PC-9 (cell line): ENCODE results near the gene KITLG. TPM values are rescaled to one million over a fixed set of nuclear protein-coding genes. Genes with fewer than 3 reads are reported as not detected.

Experiments used
- BruUV-seq: library from RNA; stranded (reverse); fragments of 400-500 nt; replicated peaks from 2 replicates; lab custom pipeline; 2021; lab: Mats Ljungman, UMichigan
- CTCF ChIA-PET: fragments of 300-600 bp; sonication (Branson Sonifier 250); formaldehyde crosslinking; loops from one replicate; lab custom pipeline; 2022; ENCODE audit warnings: antibody characterized with exemption; lab: Charles Lee
- POLR2A ChIA-PET: fragments of 300-600 bp; sonication (Branson Sonifier 250); formaldehyde crosslinking; loops from one replicate; lab custom pipeline; 2022; ENCODE audit warnings: antibody characterized with exemption; ENCODE audit not compliant: unreplicated experiment; lab: Charles Lee
- DNase-seq, 2 experiments: peaks; one replicate each; pipeline versions ENCODE4 v3.0.0 to v3.0.0-alpha.2; 2015 to 2022; ENCODE audit warnings: mixed read lengths in 1 of 2
- H2AFZ ChIP-seq: fragments of 200-600 bp; sonication (generic); 2 replicates; pipeline ENCODE4 v1.8.1; 2017; ENCODE audit warnings: antibody characterized with exemption
- H3F3A ChIP-seq: fragments of 200-600 bp; sonication (generic); 2 replicates; pipeline ENCODE4 v1.8.1; 2017; ENCODE audit warnings: antibody characterized with exemption, mild to moderate bottlenecking, low read depth; ENCODE audit not compliant: insufficient read depth
- H3K27ac ChIP-seq: fragments of 200-600 bp; sonication (generic); 2 replicates; pipeline ENCODE4 v1.6.1; 2016; ENCODE audit warnings: mixed run types
- H3K27me3 ChIP-seq: fragments of 200-600 bp; sonication (generic); 2 replicates; pipeline ENCODE4 v1.6.1; 2016; ENCODE audit warnings: low read depth, mixed run types; ENCODE audit not compliant: insufficient read depth
- H3K36me3 ChIP-seq: fragments of 200-600 bp; sonication (generic); 2 replicates; pipeline ENCODE4 v1.6.1; 2016; ENCODE audit warnings: low read depth, mixed run types
- H3K4me1 ChIP-seq: fragments of 200-600 bp; sonication (generic); replicated peaks from 2 replicates; pipeline ENCODE4 v1.6.1; 2016; ENCODE audit warnings: mixed run types; ENCODE audit not compliant: insufficient read depth
- H3K4me2 ChIP-seq: fragments of 200-600 bp; sonication (generic); 2 replicates; pipeline ENCODE4 v1.6.1; 2017; ENCODE audit warnings: mixed run types
- H3K4me3 ChIP-seq: fragments of 200-600 bp; sonication (generic); 2 replicates; pipeline ENCODE4 v1.6.1; 2016; ENCODE audit warnings: mixed run types
- H3K79me2 ChIP-seq: fragments of 200-600 bp; sonication (generic); 2 replicates; pipeline ENCODE4 v1.6.1; 2017; ENCODE audit warnings: low read depth, mixed run types
- H3K9me2 ChIP-seq: fragments of 200-600 bp; sonication (generic); 2 replicates; pipeline ENCODE4 v1.8.1; 2017; ENCODE audit warnings: mild to moderate bottlenecking; ENCODE audit not compliant: insufficient read depth
- H3K9me3 ChIP-seq: fragments of 200-600 bp; sonication (generic); 2 replicates; pipeline ENCODE4 v1.8.1; 2016; ENCODE audit warnings: low read depth; ENCODE audit not compliant: insufficient read depth
- H4K20me1 ChIP-seq: fragments of 200-600 bp; sonication (generic); 2 replicates; pipeline ENCODE4 v1.8.1; 2017; ENCODE audit not compliant: insufficient read depth
- CTCF ChIP-seq: fragments of 200-600 bp; sonication (generic); conservative IDR thresholded peaks from 2 replicates; pipeline ENCODE4 v1.6.1; 2017; ENCODE audit warnings: mixed run types, antibody characterized with exemption, mild to moderate bottlenecking, moderate library complexity
- EZH2 ChIP-seq: fragments of 200-600 bp; sonication (generic); IDR thresholded peaks from 2 replicates; pipeline ENCODE4 v1.8.0; 2017; ENCODE audit warnings: antibody characterized with exemption, low read depth
- intact Hi-C: fragments of 100-400 bp; cut with micrococcal nuclease; formaldehyde crosslinking; loops from one replicate; pipeline ENCODE4 v1.10.0; 2022; ENCODE audit not compliant: unreplicated experiment
- total RNA-seq: library from RNA; stranded (reverse); gene quantifications from 2 replicates; pipeline ENCODE4 v1.2.3, GENCODE V29; 2021

Gene KITLG
- total RNA-seq, 1 experiment from 2014 or later = 15.8 TPM

- CTCF ChIA-PET = no interaction called here
Measured at GRCh38 chr12:88623777-88624548, 43.7 kb upstream of the KITLG start.

GRCh38 chr12:88617352-88617751, 37.1 kb upstream of the KITLG start:
- no TSS peak for BruUV-seq
- ChIA-PET CTCF (no interaction called here), POLR2A (no interaction called here)
- H4K20me1 ChIP-seq = no peaks in the 10 kb centered on the region
- H3K4me3 ChIP-seq = no peak overlapping the region
- H3K27me3 ChIP-seq = no peaks in the 10 kb centered on the region
- no peak for DNase-seq
- TF ChIP-seq EZH2 (no peak), CTCF (no peak)
- H3K36me3 ChIP-seq = no peaks in the 10 kb centered on the region
- no peak overlapping the region for H2AFZ ChIP-seq
- H3K9me2 ChIP-seq = no peaks in the 10 kb centered on the region
- no peak overlapping the region for H3K27ac ChIP-seq
- no peaks in the 10 kb centered on the region for H3K4me1 ChIP-seq
- H3K79me2 ChIP-seq = no peaks in the 10 kb centered on the region
- no peaks in the 10 kb centered on the region for H3F3A ChIP-seq
- no peak overlapping the region for H3K4me2 ChIP-seq
- intact Hi-C loops = no loop called here
- H3K9me3 ChIP-seq = no peaks in the 10 kb centered on the region

More at GRCh38 chr12:88623777-88624548, 43.7 kb upstream of the KITLG start:
- Histone ChIP-seq H4K20me1 (no peaks in the 10 kb centered on the region), H3K79me2 (no peaks in the 10 kb centered on the region), H3K4me3 (no peak overlapping the region), H3K9me2 (no peaks in the 10 kb centered on the region), H3K4me1 (no peaks in the 10 kb centered on the region), H3K27me3 (no peaks in the 10 kb centered on the region), H3K36me3 (no peaks in the 10 kb centered on the region), H3F3A (0 out of 2 replicates have a peak, but pooled peaks cover 7% of the 10 kb centered on the region), H3K9me3 (no peaks in the 10 kb centered on the region), H3K27ac (no peak overlapping the region), H3K4me2 (no peak overlapping the region), H2AFZ (no peak overlapping the region)
- POLR2A ChIA-PET = interaction anchor here (0.7 kb wide), 1 partner anchor 512 kb away, joined by 3 read pairs; no protein-coding TSS in a partner anchor
- TF ChIP-seq EZH2 = no peak
- TF ChIP-seq CTCF = no peak
- no TSS peak for BruUV-seq
- DNase-seq = no peak
- intact Hi-C loops = no loop called here

- Histone ChIP-seq H3K9me3 (no peaks in the 10 kb centered on the region), H3K27ac (no peak overlapping the region), H3K9me2 (no peaks in the 10 kb centered on the region), H3F3A (no peaks in the 10 kb centered on the region), H4K20me1 (no peaks in the 10 kb centered on the region), H3K4me1 (no peaks in the 10 kb centered on the region), H3K36me3 (no peaks in the 10 kb centered on the region), H3K4me2 (no peak overlapping the region), H3K4me3 (no peak overlapping the region), H2AFZ (no peak overlapping the region), H3K79me2 (no peaks in the 10 kb centered on the region), H3K27me3 (no peaks in the 10 kb centered on the region)
- DNase-seq = no peak
- intact Hi-C loops = no loop called here
- ChIA-PET POLR2A (no interaction called here), CTCF (no interaction called here)
- TF ChIP-seq CTCF (no peak), EZH2 (no peak)
- no TSS peak for BruUV-seq
Measured at GRCh38 chr12:88615490-88615889, 35.2 kb upstream of the KITLG start.
